Esophagus squamous epithelium (tissue), 5 donors: ENCODE data around the gene ACER3. TPM values are rescaled to one million over a fixed set of nuclear protein-coding genes. Genes with fewer than 3 reads are reported as not detected.
A peak's percentile ranks its signal among the peaks of the same experiment; 100 is the strongest.
"Not testable (repeated sequence)": the region's sequence is repeated elsewhere in the genome, so short reads cannot be mapped to it uniquely, and the experiment has no call there.

Experiments used
- DNase-seq: peaks from one replicate; lab custom pipeline; 2025; lab: John Stamatoyannopoulos, UW
- H3K27ac ChIP-seq, 4 donors: fragments of 200-600 bp; sonication (generic); one replicate each; pipeline ENCODE4 v1.5.1; 2016 to 2019; ENCODE audit warnings: mild to moderate bottlenecking in 1 of 4
- H3K27me3 ChIP-seq, 4 donors: fragments of 200-600 bp; sonication (generic); 1 replicate in 3 of 4; 2 replicates in 1 of 4; pipeline versions ENCODE4 v1.5.1 to v1.6.0; 2017 to 2021; ENCODE audit warnings: antibody characterized with exemption in 1 of 4
- H3K36me3 ChIP-seq, 3 donors: fragments of 200-600 bp; sonication (generic); one replicate each; pipeline ENCODE4 v1.5.1; 2016 to 2019
- H3K4me1 ChIP-seq, 3 donors: fragments of 200-600 bp; sonication (generic); one replicate each; pipeline ENCODE4 v1.5.1; 2017 to 2019
- H3K4me3 ChIP-seq, 4 donors: fragments of 200-600 bp; sonication (generic); 1 replicate in 3 of 4; 2 replicates in 1 of 4; pipeline ENCODE4 v1.5.1; 2016 to 2019; ENCODE audit warnings: mild to moderate bottlenecking in 2 of 4, moderate library complexity in 1 of 4
- H3K9me3 ChIP-seq, 3 donors: fragments of 200-600 bp; sonication (generic); one replicate each; pipeline ENCODE4 v1.5.1; 2016 to 2019
- POLR2A ChIP-seq, 4 donors: fragments of 450-650 bp; IDR thresholded peaks; one replicate each; pipeline ENCODE4 v1.6.1; 2017; ENCODE audit warnings: antibody characterized with exemption in 4 of 4, mild to moderate bottlenecking in 4 of 4, moderate library complexity in 3 of 4
- WGBS, 2 donors: methylation state at CpG; one replicate each; pipeline ENCODE4 v1.1.5; 2018; 5-methylcytosine and 5-hydroxymethylcytosine counted together
- intact Hi-C: fragments of 100-400 bp; cut with DNase I; formaldehyde crosslinking; loops from one replicate; pipeline ENCODE4 v1.15.0; 2022
- total RNA-seq, 4 donors: library from RNA; depleted of rRNA; stranded (reverse); fragments of >200 nt; gene quantifications; one replicate each; pipeline ENCODE4 v1.1.0, GENCODE V29; 2016
- TF ChIP-seq, protein P1 (sequence below), 6 experiments: fragments of 450-650 bp in 4 of 6; fragments of 200-600 bp in 2 of 6; sonication (generic) in 2 of 6; IDR thresholded peaks; one replicate each; pipeline ENCODE4 v1.5.1; 2016 to 2019; ENCODE audit warnings: antibody characterized with exemption in 6 of 6, mild to moderate bottlenecking in 4 of 6, moderate library complexity in 4 of 6
- donor health status: DM: yes; HTN: yes; CAD: no.

ACER3 gene
- total RNA-seq, 4 donors from 2014 or later, result 9.9 to 34.2 (median 23.3) TPM

- Histone ChIP-seq H3K36me3 (no peaks in the 10 kb centered on the region), H3K9me3 (no peaks in the 10 kb centered on the region), H3K27me3 (no peaks in the 10 kb centered on the region), H3K4me1 (peaks cover 7 to 34% (median 18%) of the 10 kb centered on the region in 3 donors), H3K4me3 (no peak overlapping the region), H3K27ac (no peak overlapping the region)
- 28 to 37% methylated on average over 6 of the region's 6 CpGs for WGBS, 2 donors
- DNase-seq, result no peak
- intact Hi-C loops, result no loop called here
- TF ChIP-seq, protein P1, sequence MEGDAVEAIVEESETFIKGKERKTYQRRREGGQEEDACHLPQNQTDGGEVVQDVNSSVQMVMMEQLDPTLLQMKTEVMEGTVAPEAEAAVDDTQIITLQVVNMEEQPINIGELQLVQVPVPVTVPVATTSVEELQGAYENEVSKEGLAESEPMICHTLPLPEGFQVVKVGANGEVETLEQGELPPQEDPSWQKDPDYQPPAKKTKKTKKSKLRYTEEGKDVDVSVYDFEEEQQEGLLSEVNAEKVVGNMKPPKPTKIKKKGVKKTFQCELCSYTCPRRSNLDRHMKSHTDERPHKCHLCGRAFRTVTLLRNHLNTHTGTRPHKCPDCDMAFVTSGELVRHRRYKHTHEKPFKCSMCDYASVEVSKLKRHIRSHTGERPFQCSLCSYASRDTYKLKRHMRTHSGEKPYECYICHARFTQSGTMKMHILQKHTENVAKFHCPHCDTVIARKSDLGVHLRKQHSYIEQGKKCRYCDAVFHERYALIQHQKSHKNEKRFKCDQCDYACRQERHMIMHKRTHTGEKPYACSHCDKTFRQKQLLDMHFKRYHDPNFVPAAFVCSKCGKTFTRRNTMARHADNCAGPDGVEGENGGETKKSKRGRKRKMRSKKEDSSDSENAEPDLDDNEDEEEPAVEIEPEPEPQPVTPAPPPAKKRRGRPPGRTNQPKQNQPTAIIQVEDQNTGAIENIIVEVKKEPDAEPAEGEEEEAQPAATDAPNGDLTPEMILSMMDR (IDR thresholded peaks at IDR 0.05), result no peak
- no peak for TF ChIP-seq POLR2A (IDR thresholded peaks at IDR 0.05)
These were observed 2.8 kb upstream of the ACER3 start for GRCh38 chr11:76857781-76858410.

GRCh38 chr11:76859708-76860227 lies 950 bp upstream of the ACER3 start:
- H3K27me3 ChIP-seq, result no peaks in the 10 kb centered on the region
- peak overlapping the region; percentile 85 to 93 (median 91) for H3K27ac ChIP-seq
- no peaks in the 10 kb centered on the region for H3K36me3 ChIP-seq
- peaks cover 7 to 39% (median 20%) of the 10 kb centered on the region in 3 donors for H3K4me1 ChIP-seq
- H3K4me3 ChIP-seq, result no peak overlapping the region
- 89 to 91% methylated on average over 13 to 14 of the region's 14 CpGs for WGBS, 2 donors
- intact Hi-C loops, result no loop called here
- no peak for DNase-seq
- no peak for TF ChIP-seq POLR2A (IDR thresholded peaks at IDR 0.05)
- TF ChIP-seq, protein P1 (IDR thresholded peaks at IDR 0.05), result no peak
- H3K9me3 ChIP-seq, result no peaks in the 10 kb centered on the region

- intact Hi-C loops, result no loop called here
- TF ChIP-seq, protein P1 (IDR thresholded peaks at IDR 0.05), result no peak
- TF ChIP-seq POLR2A (IDR thresholded peaks at IDR 0.05), result no peak
These were observed 804 bp downstream of the ACER3 start for GRCh38 chr11:76861490-76861953.

GRCh38 chr11:76862794-76863193 lies 2.1 kb downstream of the ACER3 start:
- H3K27me3 ChIP-seq, H3K4me3 ChIP-seq, DNase-seq, H3K36me3 ChIP-seq, H3K9me3 ChIP-seq, intact Hi-C loops: not testable (repeated sequence)
- WGBS, 2 donors, result 69 to 70% methylated on average over 2 of the region's 2 CpGs
- peaks cover 7 to 38% (median 20%) of the 10 kb centered on the region in 3 donors for H3K4me1 ChIP-seq
- peak overlapping the region in 1 of 4 donors; percentile 14 for H3K27ac ChIP-seq

More at GRCh38 chr11:76861490-76861953, 804 bp downstream of the ACER3 start:
- 16 to 35% methylated on average over 6 of the region's 6 CpGs for WGBS, 2 donors
- H3K9me3 ChIP-seq, result no peaks in the 10 kb centered on the region
- no peak for DNase-seq
- peaks cover 7 to 39% (median 20%) of the 10 kb centered on the region in 3 donors for H3K4me1 ChIP-seq
- peak overlapping the region; percentile 90 to 94 (median 92) for H3K27ac ChIP-seq
- no peaks in the 10 kb centered on the region for H3K27me3 ChIP-seq
- H3K36me3 ChIP-seq, result no peaks in the 10 kb centered on the region
- H3K4me3 ChIP-seq, result peak overlapping the region; percentile 75 to 87 (median 78)

- WGBS, 2 donors, result 81 to 86% methylated on average over 3 of the region's 3 CpGs
- no peak for DNase-seq
These were observed 2.6 kb downstream of the ACER3 start for GRCh38 chr11:76863196-76863777.

More at GRCh38 chr11:76863196-76863777, 2.6 kb downstream of the ACER3 start:
- no peak for TF ChIP-seq POLR2A (IDR thresholded peaks at IDR 0.05)
- TF ChIP-seq, protein P1 (IDR thresholded peaks at IDR 0.05), result no peak
- H3K36me3 ChIP-seq, result no peaks in the 10 kb centered on the region
- no peak overlapping the region for H3K4me3 ChIP-seq
- intact Hi-C loops, result no loop called here
- peaks cover 7 to 33% (median 20%) of the 10 kb centered on the region in 3 donors for H3K4me1 ChIP-seq
- no peaks in the 10 kb centered on the region for H3K27me3 ChIP-seq
- peak overlapping the region in 1 of 4 donors; percentile 14 for H3K27ac ChIP-seq
- H3K9me3 ChIP-seq, result no peaks in the 10 kb centered on the region
